Ovary (tissue), 3 donors: Measurements from ENCODE around the gene BORCS6.
A peak's percentile ranks its signal among the peaks of the same experiment; 100 is the strongest.

Experiments
- EP300 ChIP-seq: sonication (generic); formaldehyde crosslinking; IDR thresholded peaks from one replicate; pipeline ENCODE4 v1.6.1; 2017; ENCODE audit warnings: antibody characterized with exemption
- POLR2A ChIP-seq: fragments of 450-650 bp; IDR thresholded peaks from one replicate; pipeline ENCODE4 v1.6.1; 2017; ENCODE audit warnings: antibody characterized with exemption, mild to moderate bottlenecking, moderate library complexity
- TF ChIP-seq, protein P1 (sequence below), 3 donors: fragments of 450-650 bp in 2 of 3; fragments of 200-600 bp in 1 of 3; IDR thresholded peaks; one replicate each; pipeline versions ENCODE4 v1.5.1 to v1.8.0; 2016 to 2022; ENCODE audit warnings: antibody characterized with exemption in 3 of 3, mild to moderate bottlenecking in 1 of 3
- donor health status: DM: no; HTN: no; CAD: no.

DNA sequence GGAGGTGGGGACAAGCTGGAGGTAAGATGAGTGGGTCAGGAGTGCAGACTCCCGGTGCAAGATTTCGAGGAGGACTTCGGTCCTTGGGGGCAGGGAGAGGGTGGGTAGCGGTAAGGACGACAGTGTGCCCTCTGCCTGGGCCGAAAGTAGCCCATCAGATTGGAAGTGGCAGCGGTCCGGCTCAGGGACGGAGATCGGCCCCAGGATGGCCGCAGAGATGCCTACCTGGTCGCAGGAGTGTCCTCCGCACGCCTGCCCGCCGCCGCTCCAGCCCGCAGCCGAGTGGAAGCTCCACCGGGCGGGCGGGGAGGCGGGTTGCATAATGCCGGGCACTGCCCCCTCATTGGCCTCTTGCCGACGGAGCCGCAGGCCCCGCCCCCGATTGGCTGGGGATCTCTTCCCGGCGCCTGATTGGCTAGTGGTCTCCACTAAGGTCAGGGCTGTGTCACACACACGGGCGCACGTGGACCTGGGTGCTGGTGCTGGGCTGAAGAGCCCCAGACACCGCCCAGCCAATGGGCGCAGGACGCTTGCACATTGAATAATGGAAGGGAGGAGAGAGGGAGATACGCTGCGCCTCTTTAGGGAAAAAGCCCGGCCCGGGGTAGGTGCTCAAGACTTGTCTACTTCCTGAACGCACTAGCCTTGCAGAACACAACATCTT lies 37.7 kb downstream of the BORCS6 start, which contains the start of gene PER1:
- TF ChIP-seq, protein P1, sequence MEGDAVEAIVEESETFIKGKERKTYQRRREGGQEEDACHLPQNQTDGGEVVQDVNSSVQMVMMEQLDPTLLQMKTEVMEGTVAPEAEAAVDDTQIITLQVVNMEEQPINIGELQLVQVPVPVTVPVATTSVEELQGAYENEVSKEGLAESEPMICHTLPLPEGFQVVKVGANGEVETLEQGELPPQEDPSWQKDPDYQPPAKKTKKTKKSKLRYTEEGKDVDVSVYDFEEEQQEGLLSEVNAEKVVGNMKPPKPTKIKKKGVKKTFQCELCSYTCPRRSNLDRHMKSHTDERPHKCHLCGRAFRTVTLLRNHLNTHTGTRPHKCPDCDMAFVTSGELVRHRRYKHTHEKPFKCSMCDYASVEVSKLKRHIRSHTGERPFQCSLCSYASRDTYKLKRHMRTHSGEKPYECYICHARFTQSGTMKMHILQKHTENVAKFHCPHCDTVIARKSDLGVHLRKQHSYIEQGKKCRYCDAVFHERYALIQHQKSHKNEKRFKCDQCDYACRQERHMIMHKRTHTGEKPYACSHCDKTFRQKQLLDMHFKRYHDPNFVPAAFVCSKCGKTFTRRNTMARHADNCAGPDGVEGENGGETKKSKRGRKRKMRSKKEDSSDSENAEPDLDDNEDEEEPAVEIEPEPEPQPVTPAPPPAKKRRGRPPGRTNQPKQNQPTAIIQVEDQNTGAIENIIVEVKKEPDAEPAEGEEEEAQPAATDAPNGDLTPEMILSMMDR (IDR thresholded peaks at IDR 0.05) = peak in 2 of 3 donors; percentile 2 to 24
- TF ChIP-seq POLR2A = peak; percentile 90
- peak; percentile 73 for TF ChIP-seq EP300
